HG03175 (cell line): ENCODE data around the gene SAMD9L.

Experiments used
- ATAC-seq: cut with Tn5 transposase; IDR thresholded peaks from one replicate; pipeline ENCODE4 v1.9.1; 2021; ENCODE audit warnings: mild to moderate bottlenecking, moderate library complexity; ENCODE audit not compliant: unreplicated experiment

The SAMD9L gene

GRCh38 chr7:93148144-93148543 is at the start of gene SAMD9L:
Gene SAMD9L, minus strand, starts transcription at chr7:93148385. Its CDS starts 12,414 bp downstream, at chr7:93135971.
- peak; percentile 61 for ATAC-seq

DNA sequence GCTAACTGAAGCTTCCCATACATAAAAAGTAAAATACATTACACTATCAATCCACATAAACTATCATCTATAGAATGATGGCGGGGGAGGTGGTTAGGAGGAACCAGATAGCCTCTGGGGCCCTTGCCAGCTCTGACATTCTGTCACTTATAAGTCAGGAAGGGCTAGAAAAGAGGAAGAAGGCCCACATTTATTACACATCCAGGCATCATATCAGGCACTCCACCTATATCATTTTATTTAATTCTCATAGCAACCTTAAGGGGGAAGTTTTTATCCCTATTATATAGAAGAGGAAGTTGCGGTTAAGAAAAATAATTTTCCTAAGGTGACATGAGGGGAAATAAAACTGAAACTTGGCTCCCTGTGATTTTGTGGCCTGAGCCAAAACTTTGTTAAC is 48.2 kb upstream of the SAMD9L start:
- no peak for ATAC-seq

DNA sequence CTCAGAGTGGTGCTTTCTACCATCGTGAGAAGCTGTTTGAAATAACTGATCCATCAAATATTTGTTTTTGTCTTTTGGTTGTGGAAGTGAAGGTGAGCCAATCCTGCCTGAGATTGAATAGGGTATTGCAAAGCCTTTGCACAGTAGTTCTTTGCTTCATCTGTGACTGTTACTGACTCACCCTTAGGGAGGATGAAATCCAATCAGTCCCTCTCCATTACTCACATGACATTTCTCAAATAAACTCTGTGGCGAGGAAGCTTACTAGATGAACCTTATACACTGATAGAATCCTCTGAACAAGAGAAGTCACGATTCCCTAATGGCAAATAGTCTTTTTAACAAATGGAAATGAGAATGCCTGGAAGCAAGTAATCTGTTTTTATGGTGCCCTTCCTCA is 46.2 kb upstream of the SAMD9L start:
- no peak for ATAC-seq

- ATAC-seq: no peak
Observed at GRCh38 chr7:93188870-93189634, 40.9 kb upstream of the SAMD9L start.

- ATAC-seq: no peak
Observed at GRCh38 chr7:93185303-93186027, 37.3 kb upstream of the SAMD9L start.

DNA sequence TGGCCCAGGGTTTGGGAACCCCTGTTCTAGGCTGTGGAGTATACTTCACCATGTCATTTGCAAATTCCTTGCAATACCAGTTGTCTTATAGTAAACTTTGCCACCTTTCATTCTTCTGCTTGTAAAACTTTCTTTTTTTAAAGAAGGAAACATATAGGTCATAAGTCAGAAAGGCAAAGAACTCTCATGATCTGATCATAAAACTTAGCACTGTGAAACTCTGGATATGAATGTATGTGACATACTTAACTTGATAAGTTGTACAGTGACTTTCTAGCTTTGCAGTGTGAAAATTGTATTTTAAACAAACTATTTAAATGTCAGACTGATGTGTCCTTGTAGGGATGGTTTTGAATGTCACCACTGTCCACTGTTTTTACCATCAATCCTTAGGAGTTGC is 31.0 kb upstream of the SAMD9L start:
- no peak for ATAC-seq

DNA sequence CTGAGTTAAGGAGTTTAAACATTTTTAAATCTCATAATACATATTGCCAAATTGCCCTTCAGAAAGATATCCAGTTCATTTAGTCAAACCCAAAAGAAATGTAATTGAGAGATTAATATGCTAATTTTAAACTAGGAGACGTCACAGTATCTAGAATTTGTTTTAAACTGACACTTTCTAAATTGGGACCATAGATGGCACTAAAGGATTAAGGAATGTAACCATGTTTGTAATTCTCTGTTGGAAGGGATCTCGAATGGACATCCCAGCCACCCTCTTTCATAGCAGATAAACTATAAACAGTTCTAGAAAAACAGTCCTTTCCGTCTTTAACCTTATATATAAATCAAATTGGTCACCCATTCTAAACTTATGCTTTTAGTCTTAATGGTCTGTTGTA is 30.0 kb upstream of the SAMD9L start:
- no peak for ATAC-seq

GRCh38 chr7:93176992-93177580 is 28.9 kb upstream of the SAMD9L start:
- ATAC-seq: no peak

- no peak for ATAC-seq
Observed at GRCh38 chr7:93175219-93175618, 27.0 kb upstream of the SAMD9L start.

GRCh38 chr7:93172683-93173082 is 24.5 kb upstream of the SAMD9L start:
- ATAC-seq: no peak

GRCh38 chr7:93171606-93172226 is 23.5 kb upstream of the SAMD9L start:
- ATAC-seq: no peak

- ATAC-seq: peak; percentile 99
Observed at GRCh38 chr7:93165447-93165846, 17.3 kb upstream of the SAMD9L start.

- no peak for ATAC-seq
Observed at GRCh38 chr7:93164766-93165165, 16.6 kb upstream of the SAMD9L start.

GRCh38 chr7:93161181-93161762 is 13.1 kb upstream of the SAMD9L start:
- ATAC-seq: no peak

DNA sequence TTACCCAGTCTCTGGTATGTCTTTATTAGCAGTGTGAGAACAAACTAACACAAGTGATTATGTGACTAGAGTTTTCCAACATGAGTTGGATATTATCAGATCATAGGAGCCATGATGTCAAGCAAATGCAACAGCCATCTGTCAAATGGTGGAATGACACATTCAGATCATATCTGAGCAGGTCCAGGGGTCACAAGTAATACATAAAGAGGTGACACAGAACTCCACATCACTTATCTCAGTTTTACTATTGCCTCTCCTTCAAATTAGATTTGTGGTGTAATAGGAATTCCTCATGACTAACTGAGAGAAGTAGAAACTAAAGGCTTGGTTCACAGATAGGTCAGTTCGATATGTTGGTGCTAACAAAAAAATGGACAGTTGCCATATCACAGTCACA is 12.2 kb upstream of the SAMD9L start:
- no peak for ATAC-seq

DNA sequence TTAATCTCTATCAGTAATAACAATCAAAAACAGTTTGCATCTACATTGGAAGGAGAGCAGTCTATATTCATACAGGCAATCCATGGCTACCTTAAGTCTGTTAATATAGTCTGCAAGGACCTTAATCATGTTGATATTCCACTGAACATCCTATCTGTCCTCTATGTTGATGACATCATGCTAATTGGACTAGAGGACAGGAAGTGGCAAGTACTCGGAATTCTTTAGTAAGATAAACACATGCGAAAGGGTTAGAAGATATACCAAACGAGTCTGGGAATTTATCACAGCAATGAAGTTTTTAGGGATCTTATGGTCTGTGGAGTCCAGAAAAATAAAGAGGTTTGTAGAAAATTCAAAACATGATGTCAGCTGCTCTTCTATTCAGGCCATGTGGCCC is 11.3 kb upstream of the SAMD9L start:
- no peak for ATAC-seq

- ATAC-seq: no peak
Observed at GRCh38 chr7:93156884-93157283, 8.7 kb upstream of the SAMD9L start.

GRCh38 chr7:93150200-93150835 is 2.1 kb upstream of the SAMD9L start:
- ATAC-seq: no peak

DNA sequence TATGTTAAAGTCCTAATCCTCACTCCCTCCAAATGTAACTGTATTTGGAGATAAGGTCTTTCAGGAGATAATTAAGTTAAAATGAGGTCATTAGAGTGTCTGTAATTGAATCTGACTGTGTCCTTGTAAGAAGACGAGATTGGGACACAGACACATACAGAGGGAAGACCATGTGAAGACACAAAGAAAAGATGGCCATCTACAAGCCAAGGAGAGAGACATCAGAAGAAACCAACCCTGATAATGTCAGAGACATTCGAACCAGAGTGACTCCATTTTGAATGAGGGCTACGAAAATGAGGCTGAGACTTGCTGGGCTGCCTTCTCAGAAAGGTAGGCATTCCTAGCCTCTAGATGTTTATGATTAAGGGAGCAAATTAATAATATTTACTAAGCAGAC is 542 bp upstream of the SAMD9L start:
- ATAC-seq: no peak

- ATAC-seq: peak; percentile 72
Observed at GRCh38 chr7:93147363-93147762, 822 bp downstream of the SAMD9L start.
